GM19324 (cell line): ENCODE data around the gene PAX5.

Experiments used
- ATAC-seq: cut with Tn5 transposase; IDR thresholded peaks from one replicate; pipeline ENCODE4 v1.9.1; 2021; ENCODE audit warnings: mild to moderate bottlenecking, moderate library complexity; ENCODE audit not compliant: unreplicated experiment, low FRiP score

The PAX5 gene

DNA sequence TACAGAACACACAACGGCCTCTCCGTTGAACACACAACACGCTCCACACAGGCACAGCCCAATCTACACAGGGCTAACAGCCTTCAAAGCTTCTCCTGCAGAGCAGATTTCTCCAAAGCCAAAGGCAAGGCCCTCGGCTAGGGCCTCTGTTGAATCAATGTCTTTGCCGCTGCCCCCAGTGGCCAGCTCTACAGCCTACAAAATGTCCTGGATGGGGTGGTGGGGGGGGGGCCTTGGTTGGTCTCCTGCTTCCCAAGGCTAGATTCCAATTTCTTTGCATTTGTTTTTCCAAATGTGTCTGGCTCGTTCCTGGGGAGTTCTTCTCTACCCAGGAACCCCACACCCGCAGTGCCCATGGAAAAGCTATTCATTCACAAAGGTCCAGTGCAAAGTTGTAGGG is 167.2 kb downstream of the PAX5 start:
- no peak for ATAC-seq

DNA sequence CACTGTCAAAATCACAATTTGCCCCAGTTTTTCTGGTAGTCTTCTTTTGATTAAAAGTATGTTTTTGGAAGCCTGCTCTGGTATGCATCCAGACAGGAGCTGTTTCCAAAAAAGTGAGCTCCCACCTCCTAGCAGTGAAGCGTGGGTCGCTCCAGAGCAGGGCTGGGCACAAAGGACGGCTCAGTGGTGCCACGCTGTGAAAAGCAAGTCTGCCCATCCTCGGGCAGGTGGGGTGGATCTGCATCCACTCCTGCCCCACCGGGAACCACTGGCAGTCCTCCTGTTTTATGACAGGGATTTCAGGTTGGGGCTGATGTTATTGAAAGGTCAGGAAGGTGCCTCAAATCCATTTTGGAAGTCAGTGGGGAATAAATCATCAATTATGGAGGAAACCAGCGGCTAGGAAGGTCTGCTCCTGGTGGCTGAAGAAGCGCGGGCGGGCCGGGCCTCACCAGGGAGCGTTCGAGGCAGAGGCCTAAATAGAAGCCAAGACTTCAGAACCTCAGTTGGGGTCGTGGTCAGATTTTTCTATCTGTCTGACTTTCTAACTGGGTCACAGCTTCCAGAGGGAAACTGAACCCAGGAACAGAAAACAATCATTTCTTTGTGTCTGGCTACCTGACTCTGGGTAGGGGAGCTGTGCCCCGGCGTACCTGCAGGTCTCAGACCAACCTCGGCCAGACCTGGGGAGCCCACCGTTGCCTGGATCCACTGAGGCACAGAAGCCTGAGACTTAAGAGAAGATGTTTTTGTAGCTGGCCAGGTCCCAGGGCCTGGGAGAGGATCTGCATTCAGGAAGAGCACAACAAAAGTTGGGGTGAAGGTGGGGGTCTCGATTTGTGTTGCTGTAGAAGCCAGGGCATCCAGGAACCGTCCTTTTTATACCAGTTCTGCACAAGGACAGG is 168.1 kb downstream of the PAX5 start:
- no peak for ATAC-seq

DNA sequence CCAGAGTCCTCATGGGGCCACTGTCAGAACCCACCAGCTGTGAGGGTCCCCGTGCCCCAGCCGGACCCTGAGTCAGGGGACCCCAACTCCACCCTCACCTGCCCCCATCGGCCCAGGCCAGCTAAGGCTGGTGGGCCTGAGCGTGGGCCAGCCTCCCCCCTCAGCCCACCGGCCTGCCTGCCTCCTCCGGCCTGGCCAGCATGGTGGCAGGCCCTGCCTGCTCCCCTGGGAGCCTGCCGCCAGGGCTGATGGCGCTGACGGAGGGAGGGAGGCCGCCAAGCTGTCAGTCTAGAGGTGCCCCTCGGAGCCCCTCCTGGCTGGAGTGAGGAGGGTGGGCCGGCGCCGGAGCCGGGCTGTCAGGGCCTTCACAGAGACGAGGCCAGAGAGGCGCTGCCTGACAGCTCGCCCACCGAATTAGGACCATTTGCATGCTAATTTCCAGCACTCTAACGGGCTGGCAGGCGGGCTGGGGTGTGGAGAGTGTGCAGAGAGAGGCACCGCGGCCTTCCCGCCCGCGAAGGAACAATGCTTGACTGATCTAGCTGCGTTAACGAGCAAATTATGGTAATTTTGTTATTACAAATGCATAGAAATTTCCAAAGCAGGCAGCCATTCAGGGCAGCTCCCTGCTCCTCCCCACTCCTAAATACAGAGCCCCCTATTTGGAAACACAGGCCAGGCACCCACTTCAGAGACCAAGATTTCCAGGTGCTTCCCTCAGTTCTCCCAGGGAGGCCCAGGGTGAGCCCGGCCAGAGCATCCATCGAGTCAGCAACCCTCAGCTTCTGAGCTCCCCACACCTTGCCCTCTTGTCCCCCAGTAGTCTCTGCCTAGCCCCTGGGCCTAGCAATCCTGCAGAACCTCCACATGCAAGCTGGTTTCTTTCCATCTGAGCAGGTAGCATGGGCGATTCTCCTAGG is 169.3 kb downstream of the PAX5 start:
- ATAC-seq = no peak

DNA sequence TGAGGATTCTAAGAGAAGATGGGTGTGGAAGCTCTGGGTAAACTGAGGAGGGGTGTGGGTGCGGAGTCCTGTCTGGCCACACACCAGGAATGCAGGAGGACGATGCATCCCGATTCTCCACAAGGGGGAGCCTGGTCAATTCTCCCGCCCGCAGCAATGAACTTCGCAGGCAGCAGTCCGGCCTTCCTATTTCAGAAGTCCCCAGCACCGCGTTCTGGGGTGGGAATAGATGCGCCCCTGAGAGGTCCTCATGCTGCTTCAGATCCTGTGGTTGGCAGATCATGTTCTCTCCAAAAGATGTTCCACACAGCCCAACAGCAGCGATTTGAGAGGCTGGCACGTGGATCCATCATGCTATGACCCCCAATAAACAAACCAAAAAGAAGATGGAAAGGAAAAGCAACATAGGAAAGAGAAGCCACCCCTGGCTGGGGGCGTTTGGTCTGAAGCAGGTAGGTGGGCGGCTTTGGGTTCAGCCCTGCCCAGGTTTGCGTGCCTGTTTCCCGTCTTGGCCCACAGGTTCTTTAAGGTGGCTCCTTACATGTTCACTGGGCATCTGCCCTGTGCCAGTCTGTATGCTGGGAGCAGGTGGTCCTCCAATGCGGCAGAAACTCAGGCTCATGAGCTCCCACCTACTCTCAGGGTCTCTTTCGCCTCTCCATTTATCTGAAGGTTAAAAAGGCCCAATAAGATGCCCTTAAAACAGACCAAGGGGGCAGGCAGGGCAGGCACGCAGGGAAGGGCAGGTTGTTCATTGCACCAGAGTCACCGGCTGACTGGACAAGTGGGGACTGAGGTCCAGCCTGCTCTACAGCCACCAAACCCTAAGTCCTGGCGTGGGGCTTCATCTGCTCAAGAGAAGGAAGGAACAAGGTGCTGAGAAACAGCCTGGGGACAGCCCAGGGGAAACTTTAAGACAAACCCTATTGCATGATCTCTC is 171.6 kb downstream of the PAX5 start:
- ATAC-seq = no peak

DNA sequence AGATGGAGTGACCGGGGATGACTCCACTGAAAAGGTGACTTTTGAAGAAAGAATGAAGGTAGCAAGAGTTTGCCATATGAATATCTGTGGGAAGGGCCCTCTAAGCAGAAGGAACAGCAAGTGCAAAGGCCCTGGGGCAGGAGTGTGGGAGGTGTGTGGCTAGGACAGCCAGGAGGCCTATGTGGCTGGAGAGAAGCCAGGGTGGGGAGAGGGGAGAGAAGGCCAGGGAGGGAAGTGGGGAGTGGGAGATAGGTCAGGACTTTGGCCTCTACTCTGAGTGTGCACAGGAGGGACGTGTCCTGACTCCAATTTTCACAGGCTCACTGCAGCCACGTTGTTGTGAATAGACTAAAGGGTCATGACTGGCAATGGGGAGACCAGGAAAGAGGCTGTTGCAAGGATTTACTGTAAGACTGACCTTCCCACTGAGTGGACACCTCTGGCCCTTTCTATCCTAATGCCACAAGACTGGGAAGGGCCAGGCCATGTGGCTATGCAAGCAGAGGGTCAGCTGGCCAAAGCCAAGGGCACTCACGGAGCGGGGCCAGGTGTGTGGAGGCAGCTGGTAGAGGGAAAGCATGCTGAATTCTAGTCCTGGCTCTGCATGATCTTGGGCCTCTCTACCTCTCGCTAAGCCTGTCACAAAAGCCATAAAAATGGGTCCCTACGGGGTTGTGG is 172.4 kb downstream of the PAX5 start:
- no peak for ATAC-seq

DNA sequence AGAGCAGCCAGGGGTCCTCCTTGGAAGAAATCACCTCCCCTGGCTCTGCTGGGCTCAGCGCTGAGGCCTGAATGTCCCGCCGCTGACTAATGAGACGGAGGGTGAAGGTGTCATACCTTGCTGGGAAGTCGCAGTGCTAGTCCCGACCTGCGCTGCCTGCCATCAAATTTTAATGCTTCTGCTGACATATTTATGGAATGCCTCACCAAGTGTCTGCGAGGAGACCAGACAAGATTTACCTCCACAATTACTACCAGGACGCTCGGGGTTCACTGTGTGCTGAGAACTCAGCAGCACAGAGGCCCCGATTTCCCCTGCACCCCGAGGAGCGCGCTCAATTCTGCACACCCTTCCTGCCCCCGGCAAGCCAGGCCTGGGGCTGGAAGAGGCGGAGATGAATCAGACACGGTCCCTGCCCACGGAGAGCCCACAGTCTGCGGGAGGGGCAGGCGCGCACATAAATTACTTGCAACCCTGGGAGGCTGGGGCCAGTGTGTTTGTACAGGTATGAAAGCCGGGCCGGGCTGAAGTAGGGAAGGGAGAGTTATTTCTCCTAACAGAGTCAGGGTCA is 175.2 kb downstream of the PAX5 start:
- ATAC-seq = no peak

DNA sequence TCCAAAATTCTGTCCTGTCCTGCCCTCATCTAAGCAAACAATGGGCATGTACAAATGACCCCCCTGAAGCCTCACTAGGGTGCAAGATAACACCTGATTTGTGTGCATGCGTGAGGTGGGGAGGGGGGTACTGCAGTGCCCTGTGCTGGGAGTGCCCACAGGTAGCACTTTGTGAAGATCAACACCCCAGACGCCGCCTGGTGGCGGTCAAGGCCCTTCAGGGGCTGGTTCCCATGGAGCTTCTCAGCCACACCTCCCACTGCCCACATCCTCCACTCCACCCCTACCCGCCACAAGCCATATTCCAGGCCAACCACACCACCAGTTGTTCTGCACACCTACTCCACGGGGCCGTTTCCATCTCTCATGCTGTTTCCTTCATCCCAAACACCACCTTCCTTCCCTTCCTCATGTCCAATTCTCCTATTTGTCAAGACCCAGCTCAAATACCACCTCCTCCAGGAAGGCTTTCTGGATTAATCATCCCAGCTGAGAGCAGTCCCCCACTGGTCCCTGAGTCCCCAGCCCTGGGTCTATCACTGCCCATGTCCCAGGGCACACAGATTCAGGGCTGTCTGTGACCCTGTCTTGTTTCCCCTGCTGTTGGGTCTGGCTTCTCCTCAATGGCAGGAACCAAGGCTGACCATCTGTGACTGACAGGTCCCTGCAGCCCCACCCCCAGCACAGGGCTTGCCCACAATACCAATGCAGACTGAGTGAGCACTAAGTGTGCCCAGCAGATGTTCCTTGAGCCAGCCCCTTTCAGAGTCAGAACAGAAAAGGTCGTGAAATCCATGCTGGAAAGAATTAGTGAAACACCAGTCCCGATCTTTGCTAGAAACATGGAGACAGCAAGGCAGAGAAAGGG is 178.4 kb downstream of the PAX5 start:
- no peak for ATAC-seq

DNA sequence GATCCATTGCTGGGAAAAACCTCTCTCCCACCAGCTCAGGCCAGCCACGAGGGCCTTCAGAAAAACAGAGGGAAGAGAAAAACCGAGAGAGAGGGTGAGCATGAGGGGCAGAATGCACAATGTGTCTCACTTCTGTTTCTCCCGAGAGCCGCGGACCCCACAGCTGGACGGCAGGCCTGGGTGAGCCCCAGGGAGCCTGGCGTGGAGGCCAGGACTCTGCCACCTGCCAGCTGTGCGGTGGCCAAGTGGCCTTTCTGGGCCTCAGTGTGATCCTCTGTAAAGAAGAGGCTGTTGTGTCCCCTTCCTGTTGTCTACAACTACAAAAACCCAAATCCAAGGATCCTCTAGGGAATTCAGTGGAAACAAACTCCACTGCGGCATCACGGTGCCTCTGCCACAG is 179.3 kb downstream of the PAX5 start:
- ATAC-seq = no peak

DNA sequence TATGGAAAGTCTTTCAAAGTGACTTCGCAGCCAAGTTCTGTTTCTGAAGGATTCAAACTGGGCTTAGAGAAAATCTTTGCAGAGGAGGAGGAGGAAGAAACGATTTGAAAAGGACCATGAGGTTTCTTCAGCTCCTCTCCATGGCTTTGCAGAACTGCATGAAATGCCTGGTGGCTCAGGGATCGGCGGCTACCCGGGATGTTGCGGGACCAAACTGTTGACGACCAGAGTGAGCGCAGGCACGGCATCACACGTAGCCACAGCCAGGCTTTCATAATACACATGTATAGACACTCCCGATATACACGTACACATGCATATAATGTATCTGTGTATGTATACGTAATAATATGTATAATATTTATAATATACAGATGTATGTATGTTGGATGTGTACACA is 180.0 kb downstream of the PAX5 start:
- ATAC-seq = no peak

DNA sequence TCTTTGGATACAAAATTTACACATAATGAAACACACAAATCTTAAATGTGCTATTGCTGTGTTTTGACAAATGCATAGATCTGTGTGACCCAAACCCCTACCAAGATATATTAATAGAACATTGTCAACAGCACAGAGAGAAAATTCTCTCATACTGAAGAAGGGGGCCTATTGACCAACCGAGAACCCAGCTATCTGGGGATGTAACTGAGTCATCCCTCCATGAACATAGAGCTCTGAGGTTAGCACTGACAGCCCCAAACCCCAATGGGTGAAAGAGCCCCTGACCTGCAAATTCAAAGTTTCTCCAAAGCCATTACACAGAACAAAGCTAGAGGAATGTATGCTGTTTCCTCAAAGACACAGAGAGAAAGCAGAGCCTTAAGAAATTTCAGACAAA is 180.8 kb downstream of the PAX5 start:
- no peak for ATAC-seq

DNA sequence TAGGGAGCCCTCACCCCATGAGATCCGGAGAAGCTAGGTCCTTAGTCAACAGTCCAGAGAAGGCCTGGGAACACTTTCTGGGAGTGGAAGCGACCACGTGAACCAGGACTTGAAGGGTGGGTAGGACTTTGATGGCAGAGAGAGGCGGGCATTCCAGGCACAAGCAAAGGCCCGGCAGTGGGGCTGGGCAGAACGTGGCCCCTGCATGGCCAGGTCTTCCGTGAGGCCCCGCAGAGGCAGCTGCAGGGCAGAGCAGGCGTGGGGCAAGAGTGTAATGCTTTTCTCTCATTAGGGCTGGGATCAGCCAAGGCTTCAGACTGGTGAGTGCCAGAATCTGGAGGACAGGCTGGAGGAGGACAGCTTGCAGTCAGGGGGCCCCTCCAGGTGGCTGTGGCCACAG is 184.1 kb downstream of the PAX5 start:
- no peak for ATAC-seq

DNA sequence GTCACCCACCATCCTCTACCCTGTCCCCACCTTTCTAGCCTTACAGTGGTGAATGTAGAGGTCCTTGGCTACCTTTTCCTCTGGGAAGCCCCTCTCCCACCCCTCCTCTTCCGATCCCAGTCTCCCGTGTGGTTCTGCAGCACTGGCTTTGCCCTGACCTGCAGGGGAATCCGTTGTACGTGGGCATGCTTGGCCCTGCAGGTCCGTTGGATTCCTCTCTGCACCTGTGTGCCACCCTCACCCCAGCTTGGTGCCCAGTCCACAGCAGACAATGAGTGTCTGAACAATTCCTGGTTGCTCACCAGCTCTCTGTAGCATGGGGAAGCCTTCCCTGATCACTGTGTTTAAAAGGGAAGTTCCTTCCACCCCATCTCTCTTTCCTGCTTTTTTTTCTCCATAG is 185.1 kb downstream of the PAX5 start:
- ATAC-seq = no peak

DNA sequence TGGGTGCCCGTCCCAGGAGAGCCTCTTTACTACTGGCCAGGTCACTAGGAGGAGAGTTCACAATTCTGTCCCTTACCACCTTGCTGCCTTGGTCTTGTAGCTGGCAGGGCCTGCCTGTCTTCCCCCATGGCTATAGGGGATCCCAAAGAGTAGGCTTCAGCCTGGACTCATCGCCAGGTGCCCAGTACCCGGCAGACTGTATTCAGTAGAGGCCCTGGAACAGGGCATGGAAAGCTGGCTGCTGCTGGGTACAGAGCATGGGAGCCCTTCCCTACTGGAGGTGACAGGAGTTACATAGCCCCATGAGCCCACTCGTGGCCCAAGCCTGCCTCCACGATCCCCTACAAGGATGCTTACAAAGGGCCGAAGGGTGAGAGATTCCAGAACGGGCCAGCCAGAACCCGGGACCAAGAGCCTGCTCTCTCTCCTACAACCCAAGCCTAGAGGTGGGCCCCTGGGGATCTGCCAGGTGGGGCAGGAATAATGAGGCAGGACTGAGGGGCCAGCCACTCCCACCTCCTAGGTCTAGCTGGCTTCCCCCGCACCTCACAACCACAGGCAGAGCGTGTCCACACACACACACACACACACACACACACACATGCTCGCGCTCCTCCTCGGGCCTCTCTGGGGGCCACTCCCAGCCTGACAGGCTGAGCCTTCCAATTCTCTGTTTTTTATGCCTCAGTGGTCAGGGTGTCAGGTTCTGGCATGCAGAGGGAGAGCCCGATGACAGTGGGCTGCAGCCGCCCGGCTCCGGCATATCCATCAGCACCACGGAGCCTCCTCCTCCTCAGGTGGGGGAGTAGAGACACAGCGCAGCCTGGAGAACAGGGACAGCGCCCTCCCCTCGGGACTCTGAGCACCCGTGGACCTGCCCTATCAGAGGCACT is 186.0 kb downstream of the PAX5 start:
- ATAC-seq = no peak

DNA sequence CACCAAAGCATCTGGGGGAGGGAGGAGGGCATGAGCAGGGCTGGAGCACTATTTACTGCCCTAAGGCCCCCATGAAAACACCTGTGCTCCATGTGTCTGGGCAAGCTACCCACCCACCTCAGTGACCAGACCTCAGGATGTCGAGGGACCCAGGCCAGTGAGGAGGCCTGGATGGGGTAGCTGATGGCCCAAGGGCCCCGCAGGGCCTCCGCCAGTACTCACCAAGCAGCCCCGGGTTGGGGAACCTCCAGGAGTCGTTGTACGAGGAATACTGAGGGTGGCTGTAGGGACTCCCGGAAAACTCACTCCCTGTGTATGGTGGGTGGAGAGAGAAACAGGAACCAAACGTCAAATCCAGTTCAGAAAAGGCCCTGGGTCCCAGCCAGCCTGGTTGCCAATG is 187.4 kb downstream of the PAX5 start:
- ATAC-seq = no peak

DNA sequence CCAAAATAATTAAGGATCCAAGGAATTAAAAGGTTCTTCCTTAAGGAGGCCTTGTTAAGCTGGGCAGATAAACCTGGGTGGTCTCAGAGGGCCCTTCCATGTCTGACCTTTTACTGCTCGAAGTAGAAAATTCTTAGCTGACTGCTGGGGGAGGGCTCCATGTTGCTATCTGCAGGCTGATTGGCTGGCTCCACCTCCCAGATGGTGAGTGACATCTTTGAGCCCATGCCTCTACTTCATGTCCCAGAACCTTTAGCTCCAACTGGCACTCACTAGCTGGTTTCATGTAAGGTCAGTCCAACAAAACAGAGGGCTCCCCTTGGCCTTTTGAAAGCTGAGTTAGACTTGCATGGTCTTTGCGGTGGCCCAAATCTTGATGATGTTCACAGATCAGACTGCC is 188.2 kb downstream of the PAX5 start:
- ATAC-seq = no peak

DNA sequence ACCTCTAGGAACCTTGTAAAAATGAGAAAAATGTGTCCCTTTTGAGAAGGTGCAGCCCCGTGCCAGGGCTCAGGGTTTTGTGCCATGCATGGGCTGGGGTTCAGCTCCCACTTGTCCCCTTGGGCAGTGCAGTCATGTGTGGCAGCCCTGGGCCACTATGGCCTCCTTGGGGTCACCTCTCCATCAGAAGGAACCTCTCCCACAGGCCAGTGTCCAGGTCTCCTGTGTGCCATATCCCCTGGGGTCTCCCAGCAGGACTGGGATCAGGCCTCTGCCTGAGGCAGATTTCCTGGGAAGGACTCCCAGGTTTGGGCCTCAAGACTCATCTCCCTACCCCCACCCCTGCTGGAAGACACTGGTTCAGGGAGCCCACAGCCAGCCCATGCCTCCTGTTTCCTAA is 189.1 kb downstream of the PAX5 start:
- no peak for ATAC-seq

DNA sequence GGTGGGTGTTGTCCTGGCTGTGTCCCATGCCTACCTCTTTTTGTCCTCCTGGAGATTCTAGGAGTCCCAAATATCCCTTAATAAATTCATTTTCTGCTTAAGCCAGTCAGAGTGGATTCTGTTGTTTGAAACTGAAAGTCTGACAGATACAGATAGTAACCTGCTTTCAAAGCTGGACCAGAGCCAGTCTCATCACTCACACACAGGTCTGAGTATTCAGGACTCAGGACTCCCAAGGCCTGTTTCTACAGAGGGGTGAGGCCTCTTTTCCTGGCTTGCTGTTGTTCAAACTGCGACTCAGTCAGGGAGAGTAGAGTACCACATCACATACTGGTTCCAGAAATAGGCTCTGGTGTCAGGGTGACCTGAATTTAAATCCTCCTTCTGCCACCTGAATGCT is 190.1 kb downstream of the PAX5 start:
- no peak for ATAC-seq
